Non-pigmented ciliary epithelial cell (primary cell): ENCODE results near the gene DLX6.

Source experiments
- DNase-seq: peaks from one replicate; pipeline ENCODE4 v3.0.0-alpha.2; 2010; ENCODE audit warnings: low read depth

The DLX6 gene

DNA sequence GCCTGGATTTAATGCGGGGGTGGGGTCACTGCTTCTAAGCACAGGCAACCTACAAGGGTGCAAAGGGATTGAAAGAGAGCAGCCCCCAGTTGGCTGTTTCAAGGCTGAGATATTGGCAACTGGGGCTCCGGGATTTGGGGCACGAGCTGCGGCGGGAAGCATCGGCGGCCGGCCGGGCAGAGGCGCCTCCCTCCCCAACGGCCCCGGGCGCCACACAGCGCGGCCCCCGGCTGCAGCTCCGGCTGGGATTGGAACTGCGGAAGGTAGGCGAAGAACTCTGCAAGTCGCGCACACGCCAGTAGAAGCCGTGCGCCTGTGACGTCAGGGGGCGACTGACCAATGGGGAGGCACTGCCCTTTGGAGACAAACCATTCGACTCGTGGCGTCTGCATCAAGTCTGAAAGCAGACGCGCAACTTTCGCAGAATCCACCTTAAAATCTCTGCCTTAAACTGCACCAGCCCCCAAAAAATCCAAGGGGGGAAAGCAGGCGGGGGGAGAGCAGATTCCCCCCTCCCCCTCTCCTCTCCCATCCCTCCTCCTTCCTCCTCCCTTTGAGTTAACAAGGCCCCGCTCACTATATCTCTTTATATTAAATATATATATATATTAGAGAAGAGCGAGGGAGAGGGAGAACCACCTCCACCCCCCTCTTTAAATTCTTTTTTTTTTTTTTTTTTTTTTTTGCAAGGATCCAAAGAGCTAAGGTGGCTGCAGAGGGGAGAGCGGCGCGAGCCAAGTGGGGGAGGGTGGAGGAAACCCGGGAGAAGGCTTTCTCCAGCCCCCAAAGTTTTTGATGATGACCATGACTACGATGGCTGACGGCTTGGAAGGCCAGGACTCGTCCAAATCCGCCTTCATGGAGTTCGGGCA is at the start of gene DLX6:
Gene DLX6, plus strand, starts transcription at position 371 of the 872 bp plus-strand sequence. Its CDS starts 425 bp downstream, at position 796.
- no peak for DNase-seq

- DNase-seq, result no peak
Observed at GRCh38 chr7:96959135-96959534, 46.2 kb upstream of the DLX6 start.

- peak; percentile 3 for DNase-seq
Observed at GRCh38 chr7:96962221-96962885, 43.0 kb upstream of the DLX6 start.

DNA sequence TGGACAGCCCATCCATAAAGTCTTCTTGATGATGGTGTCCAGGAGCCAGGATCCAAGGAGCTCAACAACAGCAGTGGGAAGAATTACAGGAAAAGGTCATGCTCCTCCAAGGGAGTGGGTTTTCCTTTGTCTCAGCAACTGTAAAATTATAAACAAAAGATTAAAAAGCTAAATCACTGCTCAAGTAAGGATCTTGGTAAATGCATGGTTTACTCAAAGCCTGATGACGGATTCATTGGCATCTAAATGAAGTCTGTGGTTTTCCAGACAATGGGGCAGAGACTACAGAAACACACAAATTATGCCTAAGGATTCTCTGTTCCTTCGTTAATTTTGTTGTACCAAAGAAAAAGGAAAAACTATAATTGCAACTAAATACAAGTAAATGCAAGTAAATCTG is 36.4 kb upstream of the DLX6 start:
- DNase-seq, result no peak

DNA sequence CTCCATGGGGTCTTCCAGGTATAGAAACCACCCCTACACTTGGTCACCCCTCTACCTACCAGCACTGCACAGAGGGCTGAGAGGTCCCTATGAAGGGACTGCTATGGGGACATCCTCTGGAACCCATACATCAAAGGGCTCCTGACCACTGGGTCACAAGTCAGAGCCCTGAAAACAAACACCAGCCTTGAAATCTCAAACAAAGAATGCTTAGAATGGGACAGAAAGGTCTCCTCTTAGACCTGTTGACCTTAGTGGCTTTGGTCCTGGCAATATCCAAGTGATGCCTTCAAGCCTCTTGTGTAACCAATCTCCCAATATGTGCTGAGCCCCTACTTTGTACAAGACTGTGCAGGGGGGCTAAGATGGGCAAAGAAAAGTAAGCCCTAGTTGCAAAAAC is 34.6 kb upstream of the DLX6 start:
- no peak for DNase-seq

- DNase-seq, result peak; percentile 4
Observed at GRCh38 chr7:96973986-96974385, 31.4 kb upstream of the DLX6 start.

- DNase-seq, result no peak
Observed at GRCh38 chr7:96976106-96976505, 29.2 kb upstream of the DLX6 start.

GRCh38 chr7:96977445-96977844 is 27.9 kb upstream of the DLX6 start:
- no peak for DNase-seq

DNA sequence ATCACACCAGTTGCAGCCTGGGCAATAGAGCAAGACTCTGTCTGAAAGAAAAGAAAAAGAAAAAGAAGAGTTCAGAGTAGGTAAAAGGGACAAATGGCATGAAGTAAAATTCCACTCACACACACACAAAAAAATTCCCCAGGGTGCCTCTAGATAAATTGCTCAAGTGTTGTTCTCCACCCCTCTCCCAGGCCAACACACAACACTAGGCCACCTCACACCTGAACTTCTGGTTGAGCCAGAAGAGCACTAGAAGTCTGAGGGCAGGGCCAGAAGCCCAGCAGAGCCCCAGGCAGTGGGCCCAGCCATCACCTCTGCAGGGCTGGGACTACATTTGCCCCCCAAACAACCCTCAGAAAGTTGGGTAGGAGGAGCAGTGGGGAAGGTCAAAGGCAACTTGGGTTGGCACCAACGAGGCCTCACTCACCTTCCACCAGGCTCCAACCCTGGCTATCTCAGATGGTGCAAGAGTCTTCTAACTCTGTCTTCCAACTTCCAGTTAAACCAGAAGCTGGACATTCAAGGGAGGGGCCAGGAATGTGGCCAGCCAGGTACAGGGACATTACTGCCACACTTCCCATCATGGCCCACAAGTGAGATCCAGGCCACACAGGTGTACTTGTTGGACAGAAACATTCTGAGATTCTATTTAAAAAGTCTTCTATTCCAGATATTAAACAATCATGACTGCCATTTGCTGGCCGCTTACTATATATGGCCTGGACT is 25.6 kb upstream of the DLX6 start:
- no peak for DNase-seq

- no peak for DNase-seq
Observed at GRCh38 chr7:96982586-96982985, 22.8 kb upstream of the DLX6 start.

DNA sequence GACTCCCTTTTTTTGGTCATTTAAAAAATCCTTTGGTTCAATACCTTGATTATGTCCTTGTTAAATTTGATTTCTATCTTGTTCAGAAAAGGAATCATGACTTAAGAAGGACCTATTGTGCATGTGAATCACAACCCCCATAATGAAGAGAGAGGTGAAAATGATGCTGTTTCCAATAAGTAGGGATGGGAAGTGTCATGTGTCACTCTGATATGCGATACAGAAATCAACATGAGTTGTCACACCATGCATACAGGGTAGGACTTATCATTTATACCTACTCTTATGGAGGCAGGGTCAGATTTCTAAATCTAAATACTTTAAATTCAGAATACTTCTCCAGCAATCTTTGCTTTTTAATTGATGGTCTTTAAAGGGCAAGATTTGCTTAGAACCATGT is 19.4 kb upstream of the DLX6 start:
- DNase-seq, result no peak

- DNase-seq, result no peak
Observed at GRCh38 chr7:96986901-96987300, 18.5 kb upstream of the DLX6 start.

DNA sequence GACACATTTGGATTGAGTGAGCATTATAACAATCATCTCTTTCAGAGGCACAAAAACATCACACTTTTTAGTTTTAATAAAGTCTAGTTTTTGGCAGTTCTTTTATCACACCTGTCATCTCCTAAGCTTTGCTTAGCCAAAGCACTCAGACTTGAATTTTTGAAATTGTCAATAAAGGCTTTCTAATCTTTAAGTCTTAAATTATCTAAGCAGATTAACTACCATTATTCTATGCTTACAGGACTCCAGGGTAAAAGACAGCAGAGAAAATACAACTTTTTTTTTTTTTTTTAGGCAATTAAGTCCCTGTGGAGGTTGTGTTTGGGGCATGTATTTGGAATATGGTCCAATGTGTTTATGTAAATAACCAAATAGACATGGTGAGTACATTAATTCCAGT is 17.6 kb upstream of the DLX6 start:
- DNase-seq, result no peak

DNA sequence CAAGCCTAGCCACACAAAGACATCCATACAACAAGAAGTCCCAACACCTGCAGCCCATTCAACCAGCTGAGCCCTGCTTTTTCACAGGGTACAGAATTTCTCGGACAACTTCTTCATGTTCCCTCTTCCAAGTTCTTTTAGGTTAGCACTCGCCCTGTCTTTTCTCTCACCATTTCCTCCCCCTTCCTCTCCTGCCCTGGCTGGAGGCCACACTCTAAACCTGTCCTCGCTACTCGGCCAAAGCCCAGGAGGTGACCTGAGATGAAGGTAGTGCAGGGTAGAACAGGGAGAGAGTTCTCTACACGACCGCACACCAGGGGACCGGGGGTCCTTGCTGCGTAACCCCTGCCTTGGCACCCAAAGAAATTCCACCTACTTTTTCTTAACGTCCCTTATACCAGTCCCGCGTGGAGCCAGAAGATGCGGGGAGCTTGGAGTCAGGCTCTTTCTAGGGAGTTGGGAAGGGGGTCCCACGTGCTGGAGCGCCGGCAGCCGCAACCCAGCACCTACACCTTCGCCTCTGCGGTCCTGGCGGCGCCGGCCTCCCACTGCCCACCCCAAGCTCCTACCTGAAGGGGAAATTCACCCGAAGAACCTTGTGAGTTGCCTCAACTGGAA is 16.0 kb upstream of the DLX6 start:
- DNase-seq, result no peak

GRCh38 chr7:96989859-96990317 is 15.5 kb upstream of the DLX6 start:
- no peak for DNase-seq

DNA sequence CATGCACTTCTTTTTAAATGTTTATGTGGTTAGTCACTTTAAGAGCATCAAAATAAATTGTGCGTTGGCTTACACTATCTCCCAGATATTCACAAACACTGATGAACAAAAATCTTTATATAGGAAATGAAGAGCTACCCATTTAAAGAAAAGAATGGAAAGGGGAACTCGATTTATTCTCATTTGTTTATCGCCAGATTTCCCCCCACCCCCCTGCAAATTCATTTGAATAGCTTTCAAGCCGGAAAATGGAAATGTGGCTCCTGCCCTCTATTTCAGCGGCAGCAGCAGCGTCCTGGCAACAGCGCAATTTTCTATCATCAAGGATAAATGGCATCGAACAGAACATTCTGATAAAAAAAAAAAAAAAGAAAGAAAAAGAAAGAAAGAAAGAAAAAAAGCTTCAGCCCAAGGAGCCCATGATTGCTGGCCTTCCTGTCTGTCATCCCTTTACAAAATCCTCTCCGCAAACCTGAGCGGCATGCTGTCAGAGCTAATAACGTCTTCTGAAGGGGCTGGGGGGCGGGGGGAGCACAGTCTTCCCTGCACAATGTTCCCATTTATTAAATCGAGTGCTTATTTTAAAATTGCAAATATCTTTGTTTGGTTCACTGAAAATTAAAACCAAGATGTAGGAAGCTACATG is 13.7 kb upstream of the DLX6 start:
- no peak for DNase-seq

DNA sequence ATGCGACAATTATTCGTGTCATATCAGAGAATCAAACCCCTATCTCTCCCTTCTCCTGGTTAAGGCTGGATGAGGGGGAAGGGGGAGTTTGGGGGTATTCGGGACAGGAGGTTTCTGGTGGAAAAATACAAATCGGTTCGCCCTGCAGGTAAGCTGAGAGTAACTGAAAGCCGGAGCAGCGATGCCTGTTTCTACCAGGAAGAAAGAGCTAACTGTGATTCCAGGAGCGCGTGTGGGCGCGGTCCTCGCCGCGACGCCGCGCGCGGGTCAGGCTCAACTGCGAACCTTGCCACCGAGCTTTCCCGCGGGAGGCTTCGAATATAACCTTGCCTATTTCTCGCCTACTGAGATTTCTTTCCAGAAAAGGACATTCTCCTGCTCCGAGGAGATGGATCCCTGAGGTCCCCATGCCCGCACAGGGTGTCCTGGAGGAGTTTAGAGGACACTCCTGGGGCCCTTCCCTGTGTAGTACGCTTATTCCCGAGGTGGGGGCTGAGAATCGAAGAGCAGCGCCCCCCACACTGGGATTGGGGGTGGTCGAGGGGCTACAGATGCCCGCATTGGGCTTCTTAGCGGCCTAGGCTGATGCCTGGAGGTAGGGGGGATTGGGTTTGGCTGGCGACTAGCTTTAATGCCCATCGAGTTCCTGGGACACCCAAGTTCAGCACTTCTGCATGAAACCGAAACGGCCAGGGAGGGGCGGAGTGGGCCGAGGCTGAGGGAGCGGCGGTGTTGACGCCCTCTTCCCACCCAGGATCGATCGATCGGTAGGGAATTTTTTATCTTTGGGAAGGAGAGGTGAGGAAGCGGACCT is 13.0 kb upstream of the DLX6 start:
- DNase-seq, result no peak

GRCh38 chr7:96993094-96993865 is 12.1 kb upstream of the DLX6 start:
- no peak for DNase-seq

DNA sequence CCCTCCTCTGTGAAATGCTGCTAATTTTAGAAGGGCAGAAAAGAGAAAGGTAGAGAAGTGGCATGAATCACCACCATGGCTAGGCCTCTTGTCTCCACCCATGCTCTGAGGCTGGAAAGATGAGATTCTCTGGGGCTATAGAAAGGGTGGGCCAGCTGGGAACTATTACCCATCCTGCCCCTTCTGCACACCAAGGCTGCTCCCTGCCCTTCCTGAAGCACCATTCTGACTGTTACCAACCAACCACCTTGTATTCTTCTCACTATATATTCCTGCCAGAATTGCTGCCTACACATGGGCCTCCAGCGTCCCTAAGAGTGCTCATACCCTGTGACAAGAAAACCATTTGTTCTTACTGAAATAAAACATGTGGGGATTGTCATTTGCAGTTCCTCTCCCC is 11.4 kb upstream of the DLX6 start:
- no peak for DNase-seq
